SK-N-SH (cell line): Measurements from ENCODE around the gene SLC25A18. TPM values are rescaled to one million over a fixed set of nuclear protein-coding genes. Genes with fewer than 3 reads are reported as not detected.

ENCODE experiments used
- CTCF ChIA-PET: fragments of 300-600, 350-600 bp; formaldehyde crosslinking; extraction: SDS; loops from one replicate; lab custom pipeline; 2021; lab: Yijun Ruan, JAX
- POLR2A ChIA-PET: fragments of 350-600 bp; sonication (Branson Sonifier 250); formaldehyde crosslinking; extraction: SDS; loops from one replicate; lab custom pipeline; 2020; ENCODE audit warnings: antibody characterized with exemption, inconsistent platforms; lab: Yijun Ruan, JAX
- DNase-seq: peaks from one replicate; pipeline ENCODE4 v3.0.0; 2012
- H2AFZ ChIP-seq: fragments of 200-600 bp; sonication (generic); 2 replicates; pipeline ENCODE4 v1.8.1; 2016; ENCODE audit warnings: antibody characterized with exemption, mild to moderate bottlenecking, low read depth
- H3F3A ChIP-seq: fragments of 200-600 bp; sonication (generic); replicated peaks from 2 replicates; pipeline ENCODE3; 2016; ENCODE audit warnings: antibody characterized with exemption, mild to moderate bottlenecking; ENCODE audit not compliant: insufficient read depth
- H3K27ac ChIP-seq, 2 experiments: fragments of 200-500 bp in 1 of 2; fragments of 200-600 bp in 1 of 2; sonication (Bioruptor generic) in 1 of 2; sonication (generic), shearing (Covaris generic) in 1 of 2; 2 replicates each; pipeline versions ENCODE4 v1.5.1 to v1.6.1; 2014 to 2016; ENCODE audit warnings: low read depth in 2 of 2, inconsistent platforms in 1 of 2, low read length in 1 of 2, mild to moderate bottlenecking in 1 of 2, mixed read lengths in 1 of 2
- H3K27me3 ChIP-seq: fragments of 200-600 bp; sonication (generic), shearing (Covaris generic); 2 replicates; pipeline ENCODE4 v1.6.1; 2016; ENCODE audit warnings: mixed run types; ENCODE audit not compliant: insufficient read depth
- H3K36me3 ChIP-seq, 2 experiments: fragments of 200-500 bp in 1 of 2; fragments of 200-600 bp in 1 of 2; sonication (Bioruptor generic) in 1 of 2; sonication (generic) in 1 of 2; replicated peaks in 1 of 2; 2 replicates each; pipeline versions ENCODE3 to v1.5.1; 2014 to 2016; ENCODE audit warnings: low read length in 1 of 2, mild to moderate bottlenecking in 1 of 2; ENCODE audit not compliant: insufficient read depth in 2 of 2, control insufficient read depth in 1 of 2
- H3K4me1 ChIP-seq, 2 experiments: fragments of 200-500 bp in 1 of 2; fragments of 200-600 bp in 1 of 2; sonication (Bioruptor generic) in 1 of 2; sonication (generic), shearing (Covaris generic) in 1 of 2; 2 replicates each; pipeline versions ENCODE4 v1.5.1 to v1.6.1; 2014 to 2016; ENCODE audit warnings: low read depth in 1 of 2, low read length in 1 of 2, mixed run types in 1 of 2; ENCODE audit not compliant: insufficient read depth in 2 of 2, control insufficient read depth in 1 of 2
- H3K4me2 ChIP-seq: fragments of 200-600 bp; sonication (generic), shearing (Covaris generic); 2 replicates; pipeline ENCODE4 v1.6.1; 2017; ENCODE audit warnings: mixed run types
- H3K4me3 ChIP-seq, 2 experiments: fragments of 200-500 bp in 1 of 2; fragments of 200-600 bp in 1 of 2; sonication (Bioruptor generic) in 1 of 2; sonication (generic), shearing (Covaris generic) in 1 of 2; 2 replicates each; pipeline versions ENCODE4 v1.5.1 to v1.8.1; 2014 to 2016; ENCODE audit warnings: low read depth in 2 of 2, inconsistent platforms in 1 of 2, low read length in 1 of 2, mild to moderate bottlenecking in 1 of 2, mixed read lengths in 1 of 2, moderate library complexity in 1 of 2
- H3K79me2 ChIP-seq: fragments of 200-600 bp; sonication (generic); 2 replicates; pipeline ENCODE4 v1.8.1; 2017; ENCODE audit warnings: mild to moderate bottlenecking; ENCODE audit not compliant: insufficient read depth
- H3K9ac ChIP-seq: fragments of 200-600 bp; sonication (generic); 2 replicates; pipeline ENCODE4 v1.6.1; 2017; ENCODE audit warnings: mixed run types
- H3K9me2 ChIP-seq: fragments of 200-600 bp; sonication (generic); 2 replicates; pipeline ENCODE4 v1.6.1; 2017; ENCODE audit warnings: mixed run types
- H3K9me3 ChIP-seq: fragments of 200-600 bp; sonication (generic); 2 replicates; pipeline ENCODE4 v1.6.1; 2017; ENCODE audit warnings: mixed run types, mild to moderate bottlenecking, moderate library complexity
- H4K20me1 ChIP-seq: fragments of 200-600 bp; sonication (generic); 2 replicates; pipeline ENCODE4 v1.6.1; 2017; ENCODE audit warnings: mild to moderate bottlenecking, mixed run types; ENCODE audit not compliant: insufficient read depth
- CHD2 ChIP-seq: fragments of 150-350 bp; IDR thresholded peaks from 2 replicates; pipeline ENCODE4 v1.6.1; 2018; ENCODE audit warnings: low read length; ENCODE audit not compliant: partially characterized antibody
- EZH2phosphoT487 ChIP-seq: fragments of 200-600 bp; sonication (generic); IDR thresholded peaks from 2 replicates; pipeline ENCODE4 v1.6.1; 2017; ENCODE audit warnings: low read depth, mixed run types, mild to moderate bottlenecking, antibody characterized with exemption, moderate library complexity, borderline replicate concordance
- FOSL2 ChIP-seq: IDR thresholded peaks from 2 replicates; pipeline ENCODE4 v1.4.0; 2012; ENCODE audit warnings: low read depth, mild to moderate bottlenecking, moderate library complexity, borderline replicate concordance
- FOXJ3 ChIP-seq: sonication (generic); formaldehyde crosslinking; IDR thresholded peaks from 2 replicates; pipeline ENCODE4 v1.5.1; 2020; ENCODE audit warnings: mild to moderate bottlenecking, missing genetic modification reagents
- FOXM1 ChIP-seq: IDR thresholded peaks from 2 replicates; pipeline ENCODE4 v1.4.0; 2012; ENCODE audit warnings: low read depth, mild to moderate bottlenecking
- GABPA ChIP-seq: IDR thresholded peaks from 2 replicates; pipeline ENCODE4 v1.4.0; 2012; ENCODE audit warnings: low read depth, mild to moderate bottlenecking
- IRF3 ChIP-seq: fragments of 150-350 bp; IDR thresholded peaks from 2 replicates; pipeline ENCODE4 v1.6.1; 2016; ENCODE audit warnings: mild to moderate bottlenecking, low read depth, low read length
- MXI1 ChIP-seq: IDR thresholded peaks from 2 replicates; pipeline ENCODE4 v1.6.1; 2012; ENCODE audit warnings: mild to moderate bottlenecking, low read depth, low read length, improper control_type of control experiment
- NFIC ChIP-seq: IDR thresholded peaks from 2 replicates; pipeline ENCODE4 v1.4.0; 2012; ENCODE audit warnings: borderline replicate concordance
- RCOR1 ChIP-seq: fragments of 150-350 bp; IDR thresholded peaks from 2 replicates; pipeline ENCODE4 v1.6.1; 2017; ENCODE audit warnings: antibody characterized with exemption, low read length
- REST ChIP-seq: IDR thresholded peaks from 2 replicates; pipeline ENCODE4 v1.6.1; 2012; ENCODE audit warnings: mild to moderate bottlenecking, low read depth, low read length, moderate library complexity
- RFX5 ChIP-seq: IDR thresholded peaks from 2 replicates; pipeline ENCODE4 v1.6.1; 2012; ENCODE audit warnings: mild to moderate bottlenecking, improper control_type of control experiment, low read length
- SIN3A ChIP-seq: IDR thresholded peaks from 2 replicates; pipeline ENCODE4 v1.6.1; 2012; ENCODE audit warnings: low read depth, mild to moderate bottlenecking, low read length, moderate library complexity, borderline replicate concordance
- TEAD4 ChIP-seq: IDR thresholded peaks from 2 replicates; pipeline ENCODE4 v1.4.0; 2012; ENCODE audit warnings: mild to moderate bottlenecking, borderline replicate concordance; ENCODE audit not compliant: insufficient read depth
- USF2 ChIP-seq: fragments of 150-350 bp; IDR thresholded peaks from 2 replicates; pipeline ENCODE4 v1.6.1; 2017; ENCODE audit warnings: antibody characterized with exemption, low read length, low read depth, borderline replicate concordance
- YY1 ChIP-seq: IDR thresholded peaks from 2 replicates; pipeline ENCODE4 v1.4.0; 2012; ENCODE audit warnings: low read depth, mild to moderate bottlenecking
- WGBS: methylation state at CpG from one replicate; pipeline ENCODE4 v1.1.6; 2017; ENCODE audit warnings: low lambda C conversion rate; 5-methylcytosine and 5-hydroxymethylcytosine counted together
- polyA plus RNA-seq, 3 experiments: library from polyadenylated mRNA; depleted of rRNA; stranded (reverse); fragments of >200 nt; gene quantifications; 2 replicates each; pipeline ENCODE4 v1.2.3, GENCODE V29; 2012
- TF ChIP-seq, protein P1 (sequence below): IDR thresholded peaks from 2 replicates; pipeline ENCODE4 v1.4.0; 2012; ENCODE audit warnings: low read depth, borderline replicate concordance
- TF ChIP-seq, protein P2 (sequence below): IDR thresholded peaks from 2 replicates; pipeline ENCODE4 v1.4.0; 2012; ENCODE audit warnings: low read depth

SLC25A18 gene
- polyA plus RNA-seq, 1 of the 3 experiments (the other 2 are of a cell fraction) = 0.02 TPM

DNA sequence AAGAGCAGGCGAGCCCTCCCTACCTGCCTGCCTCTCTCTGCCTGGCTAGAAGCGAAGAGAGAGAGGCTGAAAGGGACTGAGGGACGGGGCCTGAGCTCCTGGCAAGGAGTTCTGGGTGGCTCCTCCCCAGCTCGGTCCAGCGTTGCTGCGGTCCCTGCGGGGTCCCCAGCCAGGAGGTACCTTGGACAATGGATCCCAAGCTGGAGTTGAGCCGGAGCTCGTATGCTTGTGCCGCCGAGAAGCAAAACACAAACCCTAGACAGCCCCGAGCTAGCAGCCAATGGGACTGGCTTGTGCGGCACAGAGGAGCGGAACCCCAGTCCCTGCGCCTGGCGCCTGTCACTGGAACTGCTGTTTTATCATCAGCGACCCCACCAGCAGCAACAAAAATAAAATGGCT is 18.3 kb downstream of the SLC25A18 start:
- 85% methylated on average over 8 of the region's 17 CpGs for WGBS
- Histone ChIP-seq H4K20me1 (no peaks in the 10 kb centered on the region), H3F3A (no peaks in the 10 kb centered on the region), H3K9me3 (no peaks in the 10 kb centered on the region), H3K79me2 (no peaks in the 10 kb centered on the region), H3K36me3 (no peaks in the 10 kb centered on the region), H3K4me2 (no peak overlapping the region), H3K27me3 (no peaks in the 10 kb centered on the region), H3K9me2 (no peaks in the 10 kb centered on the region), H2AFZ (no peak overlapping the region)
- no peak for DNase-seq
- POLR2A ChIA-PET = no interaction called here
- TF ChIP-seq USF2 (no peak), GABPA (no peak), YY1 (no peak), IRF3 (no peak), SIN3A (no peak)
- TF ChIP-seq, all 33 proteins: peak for 0
- CTCF ChIA-PET = no interaction called here
- H3K4me3 ChIP-seq = no peak overlapping the region
- no peak overlapping the region for H3K27ac ChIP-seq
- H3K9ac ChIP-seq = no peak overlapping the region
- no peaks in the 10 kb centered on the region for H3K4me1 ChIP-seq

- ChIA-PET CTCF (interaction anchor here (0.7 kb wide), 1 partner anchor 24 kb away, joined by 3 read pairs; no protein-coding TSS in a partner anchor), POLR2A (no interaction called here)
- no peaks in the 10 kb centered on the region for H3K9me2 ChIP-seq
- H3K4me3 ChIP-seq = no peak overlapping the region
- no peak for DNase-seq
- H3K79me2 ChIP-seq = no peaks in the 10 kb centered on the region
- 100% methylated on average over 3 of the region's 10 CpGs for WGBS
- no peaks in the 10 kb centered on the region for H3K9me3 ChIP-seq
- no peaks in the 10 kb centered on the region for H3F3A ChIP-seq
- H3K27me3 ChIP-seq = no peaks in the 10 kb centered on the region
- no peaks in the 10 kb centered on the region for H4K20me1 ChIP-seq
- H3K9ac ChIP-seq = no peak overlapping the region
- H3K4me1 ChIP-seq = no peaks in the 10 kb centered on the region
- no peak overlapping the region for H3K4me2 ChIP-seq
- no peaks in the 10 kb centered on the region for H3K36me3 ChIP-seq
- H2AFZ ChIP-seq = no peak overlapping the region
- no peak overlapping the region for H3K27ac ChIP-seq
- no peak for TF ChIP-seq IRF3
- no peak for TF ChIP-seq RCOR1
- TF ChIP-seq MXI1 = no peak
- no peak for TF ChIP-seq GABPA
- no peak for TF ChIP-seq RFX5
- no peak for TF ChIP-seq FOXM1
- TF ChIP-seq EZH2phosphoT487 = no peak
- TF ChIP-seq, protein P1, sequence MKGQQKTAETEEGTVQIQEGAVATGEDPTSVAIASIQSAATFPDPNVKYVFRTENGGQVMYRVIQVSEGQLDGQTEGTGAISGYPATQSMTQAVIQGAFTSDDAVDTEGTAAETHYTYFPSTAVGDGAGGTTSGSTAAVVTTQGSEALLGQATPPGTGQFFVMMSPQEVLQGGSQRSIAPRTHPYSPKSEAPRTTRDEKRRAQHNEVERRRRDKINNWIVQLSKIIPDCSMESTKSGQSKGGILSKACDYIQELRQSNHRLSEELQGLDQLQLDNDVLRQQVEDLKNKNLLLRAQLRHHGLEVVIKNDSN = no peak
- TF ChIP-seq TEAD4 = no peak
- TF ChIP-seq SIN3A = no peak
- TF ChIP-seq, protein P2, sequence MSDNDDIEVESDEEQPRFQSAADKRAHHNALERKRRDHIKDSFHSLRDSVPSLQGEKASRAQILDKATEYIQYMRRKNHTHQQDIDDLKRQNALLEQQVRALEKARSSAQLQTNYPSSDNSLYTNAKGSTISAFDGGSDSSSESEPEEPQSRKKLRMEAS = no peak
- TF ChIP-seq FOSL2 = no peak
- no peak for TF ChIP-seq FOXJ3 (CRISPR knock-in tag)
- no peak for TF ChIP-seq CHD2
- no peak for TF ChIP-seq REST
- TF ChIP-seq NFIC = no peak
Measured at GRCh38 chr22:17583151-17583550, 19.9 kb downstream of the SLC25A18 start.
